ENCODE data around the gene SLC26A4.

GRCh38 chr7:107680478-107680877 lies 19.9 kb downstream of the SLC26A4 start:
- TF ChIP-seq CTCF (IDR thresholded peaks at IDR 0.05) (no peak), POLR2A (IDR thresholded peaks at IDR 0.05) (no peak), EP300 (IDR thresholded peaks at IDR 0.05) (no peak)
